GM12878 (cell line): ENCODE results near the gene DISC1.

Experiments used
- BHLHE40 ChIP-seq, 2 experiments: fragments of 450-650 bp in 1 of 2; IDR thresholded peaks; 2 replicates each; pipeline ENCODE4 v1.6.1; 2011 to 2017; ENCODE audit warnings: low read depth in 2 of 2, borderline replicate concordance in 1 of 2, improper control_type of control experiment in 1 of 2, low read length in 1 of 2, mild to moderate bottlenecking in 1 of 2
- EP300 ChIP-seq, 2 experiments: fragments of 150-350 bp in 1 of 2; IDR thresholded peaks; 2 replicates each; pipeline ENCODE4 v1.6.1; 2011 to 2012; ENCODE audit warnings: low read depth in 2 of 2, low read length in 2 of 2, borderline replicate concordance in 1 of 2, improper control_type of control experiment in 1 of 2, inconsistent platforms in 1 of 2; ENCODE audit not compliant: control insufficient read depth in 1 of 2
- ETV6 ChIP-seq, 2 experiments: fragments of 450-650 bp in 1 of 2; IDR thresholded peaks in 1 of 2; conservative IDR thresholded peaks in 1 of 2; 2 replicates each; pipeline ENCODE4 v1.6.1; 2014; ENCODE audit warnings: antibody characterized with exemption in 1 of 2, borderline replicate concordance in 1 of 2, low read depth in 1 of 2, mild to moderate bottlenecking in 1 of 2, moderate library complexity in 1 of 2
- ZSCAN29 ChIP-seq: fragments of 450-650 bp; IDR thresholded peaks from 2 replicates; pipeline ENCODE4 v1.6.1; 2017; ENCODE audit warnings: mild to moderate bottlenecking, moderate library complexity

GRCh38 chr1:231630558-231631205 is 4.1 kb downstream of the DISC1 start:
- no peak for TF ChIP-seq ZSCAN29
- no peak for TF ChIP-seq EP300 (IDR thresholded peaks at IDR 0.05; ENCODE audit: borderline replicate concordance in 1 of 2, control insufficient read depth in 1 of 2, low read depth in 2 of 2, low read length in 2 of 2)
- no peak for TF ChIP-seq ETV6 (conservative IDR thresholded peaks at IDR 0.05 in 1 of 2, IDR thresholded peaks at IDR 0.05 in 1 of 2; ENCODE audit: borderline replicate concordance in 1 of 2, low read depth in 1 of 2)
- no peak for TF ChIP-seq BHLHE40 (IDR thresholded peaks at IDR 0.05; ENCODE audit: borderline replicate concordance in 1 of 2, low read depth in 2 of 2, low read length in 1 of 2)
